HG02981 (cell line): Measurements from ENCODE around the gene FXYD2.

Experiments used
- ATAC-seq: cut with Tn5 transposase; IDR thresholded peaks from one replicate; pipeline ENCODE4 v1.9.1; 2021; ENCODE audit warnings: mild to moderate bottlenecking, moderate library complexity; ENCODE audit not compliant: unreplicated experiment

The FXYD2 gene

DNA sequence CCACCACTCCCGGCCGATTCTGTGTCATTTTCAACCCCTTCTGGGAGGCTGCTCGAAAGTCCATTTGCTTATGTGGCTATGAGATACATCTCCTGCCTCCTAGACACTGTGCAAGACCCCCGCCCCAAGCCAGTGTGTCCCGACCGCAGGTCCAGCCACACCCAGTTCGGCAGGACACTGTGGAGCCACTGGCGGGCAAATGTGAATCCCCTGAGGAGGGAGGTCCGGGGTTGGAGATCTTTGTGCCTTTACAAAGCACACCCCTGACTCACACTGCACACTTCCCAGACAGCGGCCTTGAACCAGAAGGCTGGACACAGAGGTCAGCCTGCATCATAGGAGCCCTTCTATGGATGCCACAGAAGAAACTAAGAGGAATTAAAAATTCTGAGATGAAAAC is 34.5 kb upstream of the FXYD2 start:
- ATAC-seq: no peak

DNA sequence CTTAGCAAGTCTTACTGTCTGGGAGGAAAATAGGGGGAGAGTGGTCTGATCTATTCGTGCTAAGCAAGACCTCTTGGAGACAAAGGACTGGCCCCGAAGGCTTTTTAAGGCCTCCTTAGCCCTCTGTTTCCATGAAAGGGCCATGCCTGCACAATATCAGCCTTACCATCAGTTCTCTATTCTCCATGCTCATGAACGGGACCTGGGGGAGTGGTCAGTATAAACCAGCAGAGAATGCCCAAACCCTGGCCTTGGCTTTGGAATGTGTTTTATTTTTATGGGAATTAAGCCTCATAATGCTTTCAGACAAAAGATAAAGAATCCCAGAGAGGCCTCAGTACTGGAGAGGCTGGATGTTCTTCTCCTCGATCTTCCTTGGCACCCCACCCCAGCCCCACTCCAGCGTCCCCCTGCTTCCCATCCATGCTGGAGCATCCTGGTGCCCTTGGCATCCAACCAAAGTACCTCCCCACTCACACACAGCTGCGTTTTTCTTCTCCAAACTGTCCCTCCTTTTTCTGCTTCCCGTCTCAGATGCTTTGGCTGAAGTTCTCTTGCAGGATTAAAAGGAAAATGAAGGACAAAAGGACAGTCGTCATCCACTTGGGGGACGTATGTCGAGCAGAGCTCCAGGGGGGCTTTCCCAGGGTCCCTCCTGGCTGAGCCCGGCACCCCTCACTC is 33.3 kb upstream of the FXYD2 start:
- ATAC-seq: no peak

DNA sequence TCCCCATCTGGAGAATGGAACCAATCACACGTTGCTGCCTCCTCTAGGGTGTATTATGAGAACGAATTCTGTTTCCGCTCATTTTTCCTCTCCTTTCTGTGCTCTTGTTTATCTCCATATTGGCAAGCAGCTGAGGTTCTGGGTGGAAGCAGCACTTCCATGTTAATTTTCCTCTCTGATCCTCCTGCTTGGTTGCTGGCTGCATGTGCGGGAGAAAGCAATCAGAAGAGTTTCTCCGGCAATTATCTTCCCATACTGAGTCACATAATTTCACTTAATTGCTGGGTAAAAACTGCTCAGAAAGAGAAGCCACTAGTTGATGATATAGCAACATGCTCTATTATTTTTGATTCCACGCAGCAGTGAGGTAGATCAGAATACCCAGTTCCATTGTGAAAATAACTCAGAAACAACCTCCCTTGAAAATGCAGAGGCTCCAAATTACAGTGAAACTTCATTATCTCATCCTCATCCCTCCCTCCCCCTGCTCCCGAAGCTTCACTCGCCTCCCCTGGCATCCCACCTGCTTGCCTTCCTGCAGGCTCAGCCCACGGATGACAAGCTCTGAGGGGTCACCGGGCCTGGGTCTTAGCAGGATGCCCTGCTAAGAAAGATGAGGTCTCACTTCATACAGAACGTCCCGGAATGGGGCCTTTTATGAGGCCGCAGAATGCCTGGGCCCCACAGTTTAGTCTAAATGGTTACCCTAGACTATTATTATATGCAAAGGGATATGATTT is 31.5 kb upstream of the FXYD2 start:
- no peak for ATAC-seq

DNA sequence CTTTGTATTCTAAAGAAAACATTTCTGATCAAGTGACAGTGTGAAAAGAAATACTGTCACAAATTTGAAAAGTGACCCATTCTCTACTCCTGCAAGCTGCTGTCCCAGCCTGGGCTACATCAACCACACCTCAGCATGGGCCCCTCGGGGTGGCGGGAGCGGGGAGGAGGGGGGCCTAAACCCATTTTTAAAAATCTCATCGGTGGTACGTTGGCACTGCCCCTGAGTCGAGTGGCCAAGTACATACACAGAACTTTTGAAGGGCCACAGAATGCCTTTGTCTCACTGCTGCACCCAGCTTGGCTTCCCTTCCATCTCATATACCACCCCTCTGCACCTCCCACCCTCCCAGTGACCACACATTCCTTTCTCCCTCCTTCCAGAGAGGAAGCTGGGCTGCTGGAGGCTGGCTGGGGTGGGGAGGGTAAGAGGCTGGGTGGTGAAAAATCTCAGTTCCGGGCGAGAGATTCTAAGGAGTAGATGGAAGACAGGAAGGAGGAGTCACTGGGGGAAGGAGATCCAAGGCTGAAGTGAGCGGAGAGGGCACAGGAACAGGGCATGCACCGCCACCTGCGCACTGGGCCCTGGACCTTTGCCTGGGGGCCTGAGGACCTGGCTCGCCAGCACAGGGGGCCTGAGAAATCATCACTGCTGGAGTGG is 30.8 kb upstream of the FXYD2 start:
- ATAC-seq: no peak

DNA sequence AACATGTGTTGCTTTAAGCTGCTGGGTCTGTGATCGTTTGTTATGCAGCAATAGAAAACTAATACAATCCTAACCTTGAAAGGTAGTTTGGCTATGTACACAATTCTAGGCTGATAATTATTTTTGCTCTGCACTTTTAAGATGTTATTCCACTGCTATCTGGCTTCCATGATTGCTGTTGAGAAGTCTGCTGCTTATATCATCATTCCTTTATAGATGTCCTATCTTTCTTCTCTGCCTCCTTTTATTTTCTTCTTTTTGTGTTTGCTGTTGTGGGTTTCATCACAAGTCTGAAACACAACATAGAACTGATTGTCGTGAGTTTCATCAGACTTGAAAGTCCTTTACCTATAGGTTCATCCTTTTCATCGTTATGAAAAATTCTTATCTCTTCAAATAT is 27.8 kb upstream of the FXYD2 start:
- no peak for ATAC-seq

DNA sequence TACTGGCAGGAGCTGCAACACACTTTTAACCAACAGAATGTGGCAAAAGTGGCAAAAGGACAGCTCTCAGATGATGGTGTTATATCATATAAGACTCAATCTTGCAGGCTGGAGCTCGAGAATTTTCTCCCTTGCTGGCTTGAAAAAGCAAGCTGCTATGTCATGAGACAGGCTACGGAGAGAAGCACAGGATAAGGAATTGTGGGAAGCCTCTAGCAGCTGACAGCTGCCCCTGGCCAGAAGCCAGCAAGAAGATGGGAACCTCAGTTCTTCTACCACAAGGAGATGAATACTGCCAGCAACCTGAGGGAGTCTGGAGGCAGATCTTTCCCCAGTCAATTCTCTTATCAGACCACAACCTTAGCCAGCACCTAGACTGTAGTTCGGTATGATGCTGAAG is 27.3 kb upstream of the FXYD2 start:
- ATAC-seq: no peak

DNA sequence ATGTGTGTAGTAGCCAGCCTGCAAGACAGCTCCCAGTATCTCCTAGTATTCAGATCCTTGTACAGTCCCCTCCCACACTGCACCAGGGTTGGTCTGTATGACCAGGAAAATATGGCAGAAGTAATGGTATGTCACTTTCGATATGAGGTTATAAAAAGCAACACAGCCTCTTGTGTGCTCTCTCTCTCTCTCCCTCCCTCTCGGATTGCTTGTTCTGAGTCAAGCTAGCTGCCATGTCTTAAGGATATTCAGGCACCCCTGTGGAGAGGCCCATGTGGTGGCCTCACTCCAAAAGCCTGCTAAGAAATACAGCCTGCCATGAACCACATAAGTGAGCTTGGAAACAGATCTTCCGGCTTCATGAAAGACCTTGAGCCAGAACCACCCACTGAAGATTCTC is 26.6 kb upstream of the FXYD2 start:
- no peak for ATAC-seq

DNA sequence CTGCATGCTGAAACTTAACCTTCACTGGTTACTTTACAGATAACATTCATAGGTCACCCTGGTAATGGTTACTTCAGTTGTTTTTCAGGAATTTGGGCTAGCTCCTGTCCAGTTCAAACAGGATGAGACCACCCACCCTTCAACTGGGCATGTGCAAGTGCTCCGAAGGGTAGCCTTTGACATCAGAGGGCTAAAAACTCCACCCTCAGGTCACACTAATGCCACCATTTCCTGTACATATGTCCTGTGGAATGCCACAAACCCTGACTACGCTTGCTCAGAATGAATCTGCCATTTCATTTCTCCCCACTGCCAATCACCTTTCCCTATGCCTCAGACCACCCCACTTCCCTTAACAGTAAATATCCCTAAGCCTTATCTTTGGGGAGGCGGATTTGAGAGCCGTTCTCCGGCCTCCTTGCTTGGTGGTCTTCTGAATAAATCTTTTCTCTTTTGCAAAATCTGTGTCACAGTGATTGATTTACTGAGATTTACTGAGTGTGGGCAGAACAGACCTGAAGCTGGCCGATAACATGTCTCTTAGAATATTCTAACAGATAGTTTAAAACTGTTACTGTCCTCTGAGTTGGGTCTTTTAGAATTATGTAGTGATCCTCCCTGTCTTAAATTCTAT is 25.4 kb upstream of the FXYD2 start:
- no peak for ATAC-seq

DNA sequence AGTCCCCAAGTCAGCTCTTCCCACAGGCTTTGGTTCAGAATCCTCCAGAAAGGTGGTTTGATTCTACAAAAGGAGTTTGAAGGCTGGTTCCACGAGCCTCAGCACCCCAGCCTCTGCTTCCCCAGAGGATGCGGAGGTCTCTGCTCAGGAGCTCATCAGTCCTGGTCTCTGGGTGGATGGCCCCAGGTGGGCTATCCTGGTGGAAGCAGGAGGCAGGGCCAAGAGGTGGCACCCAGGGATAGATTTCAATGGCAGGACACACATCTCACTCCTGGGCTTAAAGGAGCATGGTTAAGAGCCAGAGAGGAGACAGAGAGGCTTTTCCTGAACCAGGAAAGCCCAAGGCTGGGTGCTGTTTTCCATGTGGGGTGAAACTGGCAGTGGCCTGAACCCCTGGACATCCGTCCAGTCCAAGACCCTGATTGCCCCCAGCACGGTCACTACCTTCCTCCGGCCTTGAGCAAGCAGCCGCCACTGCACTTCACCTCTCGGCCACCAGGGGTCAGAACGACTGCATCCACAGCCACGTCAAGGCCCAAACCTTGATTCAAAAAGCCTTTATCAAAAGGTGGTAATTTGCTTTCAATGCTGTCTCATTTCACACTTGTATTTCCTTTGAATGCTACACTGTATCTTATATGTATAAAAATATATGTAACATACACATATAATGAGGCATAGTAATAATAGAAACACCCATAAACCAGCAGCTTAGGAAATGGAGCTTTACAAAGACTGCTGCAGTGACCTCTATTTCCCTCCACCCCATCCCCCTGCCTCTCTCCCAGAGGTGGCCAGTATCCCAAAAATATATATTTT is 19.3 kb upstream of the FXYD2 start:
- ATAC-seq: peak; percentile 47

DNA sequence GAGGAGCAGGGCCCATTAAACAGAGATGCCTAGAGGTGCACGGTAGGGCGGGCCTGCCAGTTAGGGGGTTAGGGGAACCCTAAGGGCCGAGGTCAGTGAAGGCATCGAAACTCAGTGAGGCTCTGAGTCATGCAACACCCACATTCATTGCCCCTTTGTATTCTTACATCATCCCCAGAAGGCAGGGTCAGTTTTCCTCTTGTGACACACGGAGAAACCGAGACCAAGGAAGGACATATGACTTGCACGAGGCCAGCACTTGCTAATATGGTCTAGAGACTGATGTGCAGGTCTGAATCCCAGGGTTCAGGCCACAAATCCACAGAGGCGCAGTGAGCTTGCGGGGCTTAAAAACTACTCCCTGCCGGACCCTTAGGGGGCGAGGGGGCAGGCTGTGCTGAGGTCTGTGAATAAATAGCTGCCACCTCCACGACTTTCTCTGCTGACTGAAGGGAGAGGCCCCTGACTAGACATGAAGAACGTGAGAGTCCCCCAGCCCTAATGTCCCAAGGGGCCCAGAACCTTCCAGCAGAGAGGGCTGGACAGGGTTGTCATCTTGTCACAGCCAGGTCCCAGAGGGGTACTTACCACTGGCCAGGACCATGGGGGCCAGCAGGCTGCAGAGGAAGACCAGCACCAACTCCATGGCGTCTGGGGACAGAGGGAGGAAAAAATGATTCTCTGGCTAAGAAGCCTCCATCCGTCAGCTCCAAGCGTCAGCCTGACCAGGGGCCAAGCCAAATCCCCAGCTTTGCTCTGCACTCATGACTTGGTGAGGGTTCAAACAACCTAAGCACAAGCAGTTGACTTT is 17.8 kb upstream of the FXYD2 start:
- no peak for ATAC-seq

DNA sequence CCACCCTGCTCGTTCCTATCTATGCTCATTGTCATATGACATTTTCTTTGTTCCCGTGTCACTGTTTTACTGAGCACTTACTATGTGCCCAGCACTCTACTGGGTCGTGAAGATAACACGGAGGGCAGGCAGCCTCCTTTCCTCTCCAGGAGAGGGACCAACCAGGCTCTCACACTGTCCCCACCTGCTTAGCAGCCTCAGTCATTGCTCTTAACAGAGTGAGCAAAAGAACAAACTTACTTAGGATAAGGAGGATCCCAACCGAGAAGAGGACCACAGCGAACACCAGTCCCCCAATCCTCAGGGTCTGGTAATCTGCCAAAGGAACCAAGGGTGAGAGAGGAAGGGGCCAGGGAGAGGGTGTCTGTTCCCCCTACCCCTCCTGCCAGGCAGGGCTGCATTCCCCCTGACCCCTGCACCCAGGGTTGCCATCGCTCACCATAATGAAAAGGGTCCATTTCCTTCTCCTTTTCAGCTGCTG is 17.0 kb upstream of the FXYD2 start:
- no peak for ATAC-seq

DNA sequence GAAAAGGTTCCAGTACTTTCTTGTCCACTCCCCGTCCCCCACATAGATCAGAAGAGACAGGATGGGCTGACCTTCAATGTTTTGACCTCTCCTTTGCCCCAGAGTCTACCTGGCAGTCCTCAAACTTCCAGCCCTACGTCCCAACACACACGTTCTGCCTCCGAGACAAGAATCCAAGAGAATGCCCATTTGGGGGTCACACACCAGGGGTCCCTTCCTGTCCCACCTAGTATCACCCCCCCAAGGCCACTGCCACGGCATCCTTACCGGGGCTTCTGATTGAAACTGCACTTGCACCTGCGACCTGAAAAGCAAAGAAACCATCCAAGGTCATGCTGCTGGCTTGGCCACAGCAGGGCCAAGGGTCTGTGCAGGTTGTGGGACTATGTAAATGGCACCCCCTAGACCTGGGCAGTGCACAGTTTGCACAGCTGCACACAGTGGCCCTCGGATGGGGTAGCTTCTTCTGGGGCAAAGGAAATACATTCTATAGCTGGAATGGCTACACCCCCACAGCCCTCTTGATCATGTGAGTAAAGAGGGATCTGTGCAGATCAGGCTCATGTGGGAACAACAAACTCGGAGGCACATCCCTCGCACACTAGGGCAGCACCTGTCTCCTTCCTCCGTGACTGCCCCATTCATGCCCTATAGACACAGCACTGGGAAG is 16.5 kb upstream of the FXYD2 start:
- no peak for ATAC-seq

DNA sequence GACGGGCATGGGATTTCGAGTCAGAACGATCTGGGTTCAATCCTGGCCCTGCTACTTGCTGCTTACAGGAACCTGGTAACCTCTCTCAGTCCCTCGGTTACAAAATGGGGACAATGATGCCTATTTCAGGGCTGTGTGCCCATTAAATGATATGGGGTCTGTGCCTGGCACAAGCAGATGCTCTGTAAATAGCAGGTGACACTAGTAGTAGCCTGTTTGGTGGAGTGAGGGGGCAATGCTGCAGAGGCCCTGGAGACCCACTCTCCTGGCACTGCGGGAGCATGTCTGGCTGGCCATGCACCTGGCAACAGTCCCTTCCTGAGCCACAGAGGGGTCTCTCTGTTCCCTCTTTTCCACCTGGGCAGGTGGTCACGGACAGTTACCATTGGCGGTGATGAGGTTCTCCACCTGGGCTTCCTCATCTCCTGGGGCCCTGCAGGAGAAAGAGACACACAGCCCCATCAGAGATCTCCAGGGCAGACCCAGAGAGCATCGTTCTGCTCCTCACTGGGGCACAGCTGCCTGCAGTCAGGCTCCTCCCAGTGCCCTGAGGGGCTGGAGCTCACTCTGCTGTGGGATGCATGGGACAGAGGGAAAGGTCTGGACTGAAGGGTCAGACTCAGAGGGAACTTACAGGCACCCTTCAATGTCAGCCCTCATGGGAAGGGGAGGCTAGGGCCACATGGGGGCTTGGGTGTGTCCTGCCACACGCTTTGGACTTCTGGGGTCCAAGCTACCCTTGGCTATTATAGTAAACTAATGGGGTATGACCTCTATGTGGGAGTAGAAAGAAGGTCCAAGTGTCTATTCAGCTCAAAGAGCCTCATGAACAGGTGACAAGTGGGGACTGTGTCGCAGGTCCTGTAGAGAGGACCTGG is 15.6 kb upstream of the FXYD2 start:
- no peak for ATAC-seq

DNA sequence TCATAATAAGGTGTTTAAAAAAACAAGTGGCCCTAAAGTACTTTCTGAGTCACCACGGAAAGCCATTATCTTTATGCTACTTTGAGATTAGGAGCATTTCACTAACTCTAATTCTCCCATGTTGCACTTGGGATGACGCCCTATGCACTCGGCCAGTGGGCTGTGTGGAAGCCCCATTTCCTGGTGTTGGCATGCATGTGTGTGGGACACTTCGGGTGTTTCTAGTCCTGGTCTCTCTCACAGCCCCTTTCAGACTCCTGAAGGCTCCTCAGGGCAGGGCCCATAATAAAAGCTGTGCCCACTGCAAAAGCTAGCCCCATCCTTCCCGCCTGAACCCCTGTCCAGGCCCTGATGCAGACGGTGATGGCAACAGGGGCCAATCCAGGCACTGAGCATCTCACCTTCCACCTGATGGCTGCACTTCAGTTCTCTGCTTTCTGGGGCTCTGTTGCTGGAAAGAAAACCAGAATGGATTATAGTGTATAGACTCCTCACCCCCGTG is 14.9 kb upstream of the FXYD2 start:
- no peak for ATAC-seq

DNA sequence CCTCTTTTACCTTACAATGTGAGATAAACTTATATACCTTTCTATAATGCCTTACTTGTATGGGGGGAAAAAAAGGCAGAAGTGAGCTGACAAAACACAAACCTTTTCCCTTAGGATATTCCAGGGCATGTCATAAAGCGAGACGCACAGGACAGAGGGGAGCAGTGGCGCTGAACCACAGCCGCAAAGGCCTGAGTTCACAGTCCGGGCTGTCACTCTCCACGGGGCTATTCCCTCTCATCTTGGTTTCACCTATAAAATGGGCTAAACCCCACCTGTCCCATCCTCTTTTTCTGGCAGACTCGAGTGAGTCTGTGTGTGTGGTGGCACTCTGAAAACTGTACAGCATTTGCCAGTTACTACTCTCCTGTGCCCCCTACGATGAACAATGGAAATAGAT is 14.4 kb upstream of the FXYD2 start:
- ATAC-seq: no peak

DNA sequence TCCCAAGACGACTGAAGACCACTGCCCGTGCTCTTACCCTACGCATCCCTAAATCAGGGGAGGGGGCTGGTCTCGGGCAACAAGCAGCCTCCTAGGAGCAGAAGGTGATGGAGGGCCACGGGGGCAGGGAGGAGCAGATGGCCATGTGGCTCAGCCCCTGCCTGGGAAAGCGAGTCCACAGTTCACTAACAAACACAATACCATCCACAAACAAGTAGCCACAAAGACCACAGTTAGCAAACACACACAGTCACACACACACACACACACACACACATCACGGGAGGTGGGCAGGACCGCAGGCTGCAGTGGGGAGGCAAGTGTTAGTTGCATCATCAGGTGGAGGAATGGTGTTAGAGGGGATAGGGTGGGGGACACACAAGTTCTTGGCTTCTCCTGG is 13.2 kb upstream of the FXYD2 start:
- no peak for ATAC-seq

DNA sequence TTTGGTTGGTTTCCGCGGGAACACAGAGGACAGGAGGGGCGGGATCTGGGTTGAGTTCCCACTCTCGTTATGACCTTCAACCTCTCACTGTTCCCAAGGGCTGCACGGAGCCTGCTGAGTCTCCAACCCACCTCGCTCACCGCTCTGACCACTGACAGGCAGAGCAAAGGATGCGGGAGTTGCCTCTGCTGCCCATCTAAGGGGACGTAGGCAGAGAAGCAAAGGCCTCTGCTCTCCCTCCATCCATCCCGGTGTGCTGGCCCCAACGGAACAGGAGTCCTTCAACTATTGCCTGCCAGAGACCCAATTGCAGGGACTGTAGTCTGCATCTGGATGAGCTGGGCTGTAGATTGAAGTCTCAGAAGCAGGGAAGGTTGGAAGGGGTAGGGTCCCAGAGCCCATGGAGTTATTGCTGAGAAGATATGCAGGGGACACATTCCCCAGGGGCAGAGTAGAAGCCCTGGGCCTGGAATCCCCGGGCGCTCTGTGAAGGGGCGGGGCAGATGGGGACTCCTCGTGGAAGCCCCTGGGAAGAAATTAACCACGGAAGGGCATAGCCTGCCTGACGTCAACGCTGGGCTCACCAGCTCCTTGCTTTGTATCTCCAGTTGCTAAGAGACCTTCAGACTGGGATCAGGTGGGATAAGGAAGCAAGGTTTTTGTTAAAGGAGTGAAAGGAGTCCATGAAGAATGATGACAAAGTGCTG is 12.7 kb upstream of the FXYD2 start:
- no peak for ATAC-seq
